GM23248 (cell line): Measurements from ENCODE around the gene FCN2. TPM values are rescaled to one million over a fixed set of nuclear protein-coding genes. Genes with fewer than 3 reads are reported as not detected.

ENCODE experiments used
- DNase-seq: peaks from one replicate; pipeline ENCODE4 v3.0.0-alpha.2; 2015
- H2AFZ ChIP-seq: fragments of 200-600 bp; sonication (generic); 2 replicates; pipeline ENCODE4 v1.6.1; 2016; ENCODE audit warnings: antibody characterized with exemption
- H3F3A ChIP-seq: fragments of 200-600 bp; sonication (generic); 2 replicates; pipeline ENCODE4 v1.6.1; 2016; ENCODE audit warnings: mild to moderate bottlenecking, antibody characterized with exemption, mixed run types; ENCODE audit not compliant: insufficient read depth
- H3K27ac ChIP-seq: fragments of 200-600 bp; sonication (generic); 2 replicates; pipeline ENCODE4 v1.5.1; 2016; ENCODE audit warnings: mild to moderate bottlenecking
- H3K27me3 ChIP-seq: fragments of 200-600 bp; sonication (generic); replicated peaks from 2 replicates; pipeline ENCODE4 v1.6.1; 2016; ENCODE audit warnings: mild to moderate bottlenecking; ENCODE audit not compliant: insufficient read depth
- H3K36me3 ChIP-seq: fragments of 200-600 bp; sonication (generic); 2 replicates; pipeline ENCODE4 v1.6.1; 2016; ENCODE audit warnings: low read depth, mild to moderate bottlenecking
- H3K4me1 ChIP-seq: fragments of 200-600 bp; sonication (generic); 2 replicates; pipeline ENCODE4 v1.6.1; 2016; ENCODE audit warnings: mild to moderate bottlenecking; ENCODE audit not compliant: insufficient read depth
- H3K4me2 ChIP-seq: fragments of 200-600 bp; sonication (generic); one replicate; pipeline ENCODE4 v1.6.1; 2016; ENCODE audit warnings: mild to moderate bottlenecking; ENCODE audit not compliant: unreplicated experiment
- H3K4me3 ChIP-seq: fragments of 200-600 bp; sonication (generic); 2 replicates; pipeline ENCODE4 v1.5.1; 2016; ENCODE audit warnings: mild to moderate bottlenecking
- H3K79me2 ChIP-seq: fragments of 200-600 bp; sonication (generic); 2 replicates; pipeline ENCODE4 v1.6.1; 2016; ENCODE audit warnings: mild to moderate bottlenecking; ENCODE audit not compliant: insufficient read depth
- H3K9ac ChIP-seq: fragments of 200-600 bp; sonication (generic); 2 replicates; pipeline ENCODE4 v1.6.1; 2016; ENCODE audit warnings: mild to moderate bottlenecking
- H3K9me2 ChIP-seq: fragments of 200-600 bp; sonication (generic); 2 replicates; pipeline ENCODE4 v1.6.1; 2016; ENCODE audit warnings: mixed run types, mild to moderate bottlenecking, moderate library complexity; ENCODE audit not compliant: insufficient read depth
- H3K9me3 ChIP-seq: fragments of 200-600 bp; sonication (generic); one replicate; pipeline ENCODE4 v1.6.1; 2017; ENCODE audit warnings: low read depth
- H4K20me1 ChIP-seq: fragments of 200-600 bp; sonication (generic); 2 replicates; pipeline ENCODE4 v1.6.0; 2016; ENCODE audit not compliant: insufficient read depth
- EZH2 ChIP-seq: fragments of 200-600 bp; sonication (generic); IDR thresholded peaks from 2 replicates; pipeline ENCODE4 v1.6.1; 2018; ENCODE audit warnings: antibody characterized with exemption, mild to moderate bottlenecking; ENCODE audit not compliant: insufficient read depth, poor library complexity, severe bottlenecking
- EZH2phosphoT487 ChIP-seq: fragments of 200-600 bp; sonication (generic); IDR thresholded peaks from 2 replicates; pipeline ENCODE4 v1.6.1; 2018; ENCODE audit warnings: antibody characterized with exemption, moderate library complexity, mild to moderate bottlenecking, low read depth; ENCODE audit not compliant: insufficient read depth
- WGBS, 2 experiments: methylation state at CpG; one replicate each; pipeline ENCODE4 v1.1.6; 2015 to 2017; ENCODE audit warnings: low lambda C conversion rate in 2 of 2, low coverage in 1 of 2; ENCODE audit errors: missing lambda C conversion rate in 2 of 2; 5-methylcytosine and 5-hydroxymethylcytosine counted together
- in situ Hi-C: fragments of 300-500 bp; cut with MboI; formaldehyde crosslinking; loops from 2 replicates; pipeline ENCODE4 v1.15.0; 2020
- polyA plus RNA-seq: library from polyadenylated mRNA; unstranded; fragments of >200 nt; fragmentation: Nextera tagmentation; extraction: Ambion mirVana; gene quantifications from 2 replicates; pipeline ENCODE4 v1.2.1, GENCODE V29; 2016
- total RNA-seq: library from RNA; depleted of rRNA; stranded (reverse); fragments of >200 nt; shearing (Covaris generic); gene quantifications from 2 replicates; pipeline ENCODE4 v1.2.3, GENCODE V29; 2014

FCN2 gene
- total and polyA plus RNA-seq, 2 experiments from 2014 or later, result not detected

DNA sequence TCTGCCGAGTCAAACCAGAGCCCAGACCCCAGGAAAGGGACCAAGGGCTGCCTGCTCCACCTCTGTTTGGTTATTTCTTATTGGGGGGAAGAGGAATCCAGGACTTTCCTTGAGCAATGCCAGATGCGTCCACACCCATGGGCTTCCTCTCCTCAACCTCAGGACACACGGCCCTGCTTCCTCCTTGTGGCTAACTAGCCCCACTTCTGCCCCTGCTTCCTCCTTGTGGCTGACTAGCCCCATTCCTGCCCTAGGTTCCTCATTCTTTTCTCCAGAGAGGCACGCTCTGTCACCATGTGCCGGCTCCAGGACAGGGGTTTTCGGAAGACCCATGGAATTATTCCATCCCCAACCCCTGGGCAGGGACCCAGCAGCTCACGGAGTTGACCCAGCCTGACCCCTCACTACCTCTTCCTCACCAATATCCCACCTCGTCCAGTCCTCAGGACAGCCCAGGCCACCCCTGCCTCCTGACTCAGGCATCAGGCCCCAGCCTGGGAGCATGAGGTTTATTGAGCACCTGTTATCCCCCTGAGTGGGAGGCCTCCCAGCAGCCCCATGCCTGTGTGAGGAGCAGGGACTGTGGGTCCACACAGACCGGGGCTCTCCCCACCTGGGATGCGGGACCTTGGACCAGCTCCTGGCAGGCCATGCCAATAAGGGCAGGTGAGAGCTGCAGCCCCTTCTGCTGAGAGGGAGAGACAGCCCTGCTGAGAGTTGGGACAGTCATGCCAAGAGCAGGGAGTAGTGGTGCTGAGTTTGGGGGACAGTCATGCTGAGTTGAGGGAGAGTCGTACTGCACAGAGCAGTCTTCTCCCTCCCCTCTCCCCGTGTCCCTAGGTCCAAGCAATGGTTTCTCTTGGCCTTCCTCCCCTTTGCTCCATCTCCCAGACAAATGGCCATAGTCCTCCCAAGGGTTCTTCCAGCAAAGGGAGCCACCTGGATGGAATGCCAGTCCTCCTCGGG lies 48.9 kb downstream of the FCN2 start:
- no peak for DNase-seq
- H4K20me1 ChIP-seq, result no peaks in the 10 kb centered on the region
- H2AFZ ChIP-seq, result no peak overlapping the region
- no peaks in the 10 kb centered on the region for H3K9me2 ChIP-seq
- peaks cover 15% of the 10 kb centered on the region for H3K27me3 ChIP-seq
- no peak overlapping the region for H3K4me2 ChIP-seq
- no peaks in the 10 kb centered on the region for H3K4me1 ChIP-seq
- no peaks in the 10 kb centered on the region for H3K79me2 ChIP-seq
- H3K9ac ChIP-seq, result no peak overlapping the region
- WGBS, 2 experiments, result 38 to 40% methylated on average over 13 of the region's 13 CpGs
- in situ Hi-C loops, result no loop called here
- no peaks in the 10 kb centered on the region for H3K36me3 ChIP-seq
- TF ChIP-seq EZH2, result no peak
- TF ChIP-seq EZH2phosphoT487, result no peak
- H3F3A ChIP-seq, result no peaks in the 10 kb centered on the region
- no peak overlapping the region for H3K4me3 ChIP-seq
- no peak overlapping the region for H3K27ac ChIP-seq
- no peaks in the 10 kb centered on the region for H3K9me3 ChIP-seq

DNA sequence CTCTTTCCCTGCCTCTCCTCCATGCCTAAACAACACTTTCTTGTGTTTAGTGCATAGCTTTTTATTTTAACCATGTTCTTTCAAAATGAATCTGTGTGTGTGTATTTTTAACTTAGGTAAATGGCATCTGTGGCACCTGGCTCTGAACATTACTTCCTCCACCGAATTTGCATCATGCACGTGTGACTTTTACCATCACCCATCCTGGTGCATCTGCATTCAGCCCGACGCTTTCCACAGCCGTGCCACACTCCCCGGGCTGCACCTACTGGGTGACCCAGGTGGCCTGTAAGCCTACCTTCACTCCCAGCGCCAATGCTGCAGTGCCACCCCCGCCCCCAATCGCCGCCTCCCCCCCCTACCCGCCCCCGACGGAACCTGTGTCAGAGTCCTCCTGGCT lies 49.8 kb downstream of the FCN2 start:
- Histone ChIP-seq H3K27me3 (peaks cover 22% of the 10 kb centered on the region), H3K36me3 (no peaks in the 10 kb centered on the region), H3K27ac (no peak overlapping the region), H3K4me3 (no peak overlapping the region), H3F3A (no peaks in the 10 kb centered on the region), H2AFZ (no peak overlapping the region), H3K4me1 (no peaks in the 10 kb centered on the region), H3K4me2 (no peak overlapping the region), H3K9me3 (no peaks in the 10 kb centered on the region), H3K9ac (no peak overlapping the region), H3K9me2 (no peaks in the 10 kb centered on the region), H4K20me1 (no peaks in the 10 kb centered on the region), H3K79me2 (no peaks in the 10 kb centered on the region)
- 60 to 61% methylated on average over 12 to 13 of the region's 13 CpGs for WGBS, 2 experiments
- TF ChIP-seq EZH2phosphoT487 (no peak), EZH2 (no peak)
- in situ Hi-C loops, result no loop called here
- DNase-seq, result no peak

DNA sequence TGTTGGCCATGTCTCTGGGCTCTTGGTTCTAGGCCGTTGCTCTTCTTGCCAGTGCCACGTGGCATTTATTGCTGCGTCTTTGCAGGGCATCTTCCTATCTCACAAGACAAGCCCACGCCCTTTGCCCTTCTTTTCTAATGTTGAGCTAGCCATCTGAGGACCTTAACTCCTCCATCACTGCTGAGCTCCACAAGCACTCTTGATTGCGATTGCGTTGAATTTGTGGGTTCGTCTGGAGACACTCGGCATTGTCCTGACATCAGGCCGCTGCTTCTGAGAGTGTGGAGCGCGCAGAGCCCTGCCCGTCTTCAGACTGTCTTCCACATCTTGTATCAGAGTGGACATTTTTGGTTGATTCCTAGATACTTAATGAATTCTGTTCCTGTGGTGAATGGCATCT lies 51.6 kb downstream of the FCN2 start:
- H3F3A ChIP-seq, result no peaks in the 10 kb centered on the region
- no peak overlapping the region for H2AFZ ChIP-seq
- H3K4me1 ChIP-seq, result no peaks in the 10 kb centered on the region
- H3K4me2 ChIP-seq, result no peak overlapping the region
- no peak for DNase-seq
- no peak overlapping the region for H3K27ac ChIP-seq
- H3K9ac ChIP-seq, result no peak overlapping the region
- in situ Hi-C loops, result no loop called here
- peaks cover 37% of the 10 kb centered on the region for H3K27me3 ChIP-seq
- no peaks in the 10 kb centered on the region for H3K9me3 ChIP-seq
- no peaks in the 10 kb centered on the region for H3K9me2 ChIP-seq
- H3K4me3 ChIP-seq, result no peak overlapping the region
- H3K79me2 ChIP-seq, result no peaks in the 10 kb centered on the region
- H3K36me3 ChIP-seq, result no peaks in the 10 kb centered on the region
- no peaks in the 10 kb centered on the region for H4K20me1 ChIP-seq
- WGBS, 2 experiments, result 63 to 70% methylated on average over 12 of the region's 12 CpGs
- no peak for TF ChIP-seq EZH2
- TF ChIP-seq EZH2phosphoT487, result no peak

DNA sequence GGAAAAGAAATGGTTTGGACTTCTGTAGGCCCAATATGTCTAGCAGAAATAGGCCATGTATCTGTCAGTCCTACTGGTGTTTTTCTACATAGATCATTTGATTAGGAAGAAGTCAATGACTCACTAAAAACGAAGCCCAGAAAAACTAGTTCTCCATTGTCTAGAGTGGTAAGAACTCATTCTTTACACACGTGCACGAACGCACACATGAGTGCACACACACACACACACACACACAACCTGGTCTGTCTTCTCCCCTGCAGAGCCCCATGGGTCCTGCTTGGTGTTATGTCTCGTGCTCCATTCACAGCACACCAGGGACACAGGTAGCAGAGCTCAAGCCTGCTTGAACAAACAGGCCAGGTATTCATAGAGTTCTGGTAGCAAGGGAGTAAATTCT lies 52.0 kb downstream of the FCN2 start:
- Histone ChIP-seq H3K4me3 (no peak overlapping the region), H4K20me1 (no peaks in the 10 kb centered on the region), H3K27ac (no peak overlapping the region), H3K9me2 (no peaks in the 10 kb centered on the region), H3K36me3 (no peaks in the 10 kb centered on the region), H3K27me3 (peaks cover 37% of the 10 kb centered on the region), H3K9ac (no peak overlapping the region), H3F3A (no peaks in the 10 kb centered on the region), H2AFZ (no peak overlapping the region), H3K4me2 (no peak overlapping the region), H3K4me1 (no peaks in the 10 kb centered on the region), H3K9me3 (no peaks in the 10 kb centered on the region), H3K79me2 (no peaks in the 10 kb centered on the region)
- 55 to 69% methylated on average over 5 of the region's 5 CpGs for WGBS, 2 experiments
- TF ChIP-seq EZH2 (no peak), EZH2phosphoT487 (no peak)
- DNase-seq, result no peak
- in situ Hi-C loops, result no loop called here
